ENCODE data around the gene MTMR3. TPM values are rescaled to one million over a fixed set of nuclear protein-coding genes. Genes with fewer than 3 reads are reported as not detected.

Gene MTMR3
- total RNA-seq, 4 donors from 2014 or later: 34.9 to 45.9 (median 41.9) TPM

DNA sequence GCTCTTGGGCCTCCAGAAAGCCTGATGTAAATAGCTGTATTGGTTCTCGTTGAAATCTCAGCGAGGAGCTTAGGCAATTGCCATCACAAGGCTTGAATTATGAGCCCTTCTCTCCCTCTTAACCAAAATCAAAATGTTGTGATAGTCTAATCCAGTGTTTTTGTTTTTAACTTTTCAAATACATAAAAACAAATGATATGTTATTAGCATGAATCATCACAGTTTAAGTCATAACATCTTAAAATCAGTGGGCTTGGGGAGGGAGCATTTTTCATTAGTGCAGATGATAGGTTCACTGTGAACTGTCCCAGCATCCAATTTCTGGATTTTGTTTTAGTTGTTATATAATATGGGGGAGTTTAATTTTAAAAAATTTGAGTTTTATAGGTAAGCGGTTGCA is 148.4 kb downstream of the MTMR3 start:
- Histone ChIP-seq H3K36me3 (peaks cover 0 to 28% of the 10 kb centered on the region in 2 donors), H3K4me3 (no peak overlapping the region), H3K4me1 (no peaks in the 10 kb centered on the region), H3K27ac (no peak overlapping the region), H3K27me3 (no peaks in the 10 kb centered on the region), H3K9me3 (no peaks in the 10 kb centered on the region)
- TF ChIP-seq CTCF (IDR thresholded peaks at IDR 0.05) (no peak), POLR2A (IDR thresholded peaks at IDR 0.05) (no peak), POLR2AphosphoS5 (IDR thresholded peaks at IDR 0.05) (no peak), EP300 (IDR thresholded peaks at IDR 0.05) (no peak)
- no peak for ATAC-seq
- 89 to 94% methylated on average over 3 of the region's 3 CpGs for WGBS, 2 donors (ENCODE audit: low coverage in 1 of 2)

DNA sequence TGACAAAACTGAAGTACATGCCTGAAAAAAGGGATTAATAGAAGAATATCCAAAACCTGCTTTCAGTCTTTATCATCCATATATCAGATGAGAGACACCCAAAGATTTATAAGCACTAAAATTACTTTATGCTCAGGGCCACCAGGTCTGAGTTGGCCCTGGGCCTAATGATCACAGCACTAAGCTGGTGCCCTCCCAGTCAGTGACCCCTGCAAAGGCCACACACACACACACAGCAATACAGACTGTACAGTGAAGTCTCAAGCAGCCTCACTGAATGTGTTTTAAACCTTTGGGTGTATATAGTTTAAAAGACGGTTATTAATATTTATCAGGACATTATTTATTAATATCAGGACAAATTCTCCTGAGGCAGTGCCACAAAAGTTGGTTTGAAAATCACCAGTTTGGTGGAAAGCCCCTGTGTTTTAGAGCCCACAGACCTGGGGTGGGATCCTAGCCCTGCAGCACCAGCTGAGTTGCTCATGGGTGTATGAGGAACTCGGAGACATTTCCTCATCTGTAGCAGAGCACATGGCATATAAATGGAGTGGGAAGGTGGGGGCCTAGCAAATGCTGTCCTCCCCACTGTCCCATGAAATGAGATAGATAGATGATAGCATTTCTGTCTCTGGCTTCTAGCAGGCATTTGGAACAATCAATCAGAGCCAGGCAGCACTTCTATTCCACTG is 148.9 kb downstream of the MTMR3 start:
- no peak overlapping the region for H3K27ac ChIP-seq
- no peaks in the 10 kb centered on the region for H3K4me1 ChIP-seq
- H3K9me3 ChIP-seq: no peaks in the 10 kb centered on the region
- no peak for TF ChIP-seq CTCF (IDR thresholded peaks at IDR 0.05)
- no peak for TF ChIP-seq EP300 (IDR thresholded peaks at IDR 0.05)
- no peak for TF ChIP-seq POLR2AphosphoS5 (IDR thresholded peaks at IDR 0.05)
- TF ChIP-seq POLR2A (IDR thresholded peaks at IDR 0.05): no peak
- no peak for ATAC-seq
- WGBS, 2 donors (ENCODE audit: low coverage in 1 of 2): 56 to 65% methylated on average over 2 of the region's 2 CpGs
- no peaks in the 10 kb centered on the region for H3K27me3 ChIP-seq
- peaks cover 0 to 22% of the 10 kb centered on the region in 2 donors for H3K36me3 ChIP-seq
- no peak overlapping the region for H3K4me3 ChIP-seq

DNA sequence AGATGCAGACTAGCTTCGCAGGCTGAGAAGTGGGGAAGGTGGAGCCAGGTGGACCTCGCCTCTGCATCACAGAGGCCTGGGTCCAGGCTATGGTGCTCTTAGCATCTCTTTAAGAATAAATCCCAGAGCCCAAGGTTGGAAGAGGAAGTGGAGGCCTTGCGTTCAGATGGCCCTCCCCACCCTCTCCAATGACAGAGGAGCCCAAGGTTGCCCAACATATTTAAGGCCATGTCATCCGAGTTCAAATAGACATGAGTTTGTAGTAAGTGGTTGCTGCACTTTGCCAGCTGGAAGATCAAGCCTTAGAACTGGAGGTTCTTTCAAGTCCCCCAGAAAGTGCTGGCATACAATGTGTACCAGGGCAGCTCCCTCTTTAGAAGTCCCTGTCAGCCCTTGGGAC is 150.2 kb downstream of the MTMR3 start:
- TF ChIP-seq POLR2AphosphoS5 (IDR thresholded peaks at IDR 0.05) (no peak), EP300 (IDR thresholded peaks at IDR 0.05) (no peak), CTCF (IDR thresholded peaks at IDR 0.05) (no peak), POLR2A (IDR thresholded peaks at IDR 0.05) (no peak)
- WGBS, 2 donors (ENCODE audit: low coverage in 1 of 2): 83 to 100% methylated on average over 2 of the region's 4 CpGs
- Histone ChIP-seq H3K4me1 (no peaks in the 10 kb centered on the region), H3K36me3 (peaks cover 0 to 10% of the 10 kb centered on the region in 2 donors), H3K27me3 (no peaks in the 10 kb centered on the region), H3K27ac (no peak overlapping the region), H3K9me3 (no peaks in the 10 kb centered on the region), H3K4me3 (no peak overlapping the region)
- ATAC-seq: no peak

GRCh38 chr22:30033901-30034300 is 150.9 kb downstream of the MTMR3 start:
- Histone ChIP-seq H3K27ac (no peak overlapping the region), H3K4me3 (no peak overlapping the region), H3K36me3 (peaks cover 0 to 2% of the 10 kb centered on the region in 2 donors), H3K9me3 (no peaks in the 10 kb centered on the region), H3K27me3 (no peaks in the 10 kb centered on the region), H3K4me1 (no peaks in the 10 kb centered on the region)
- 20% methylated on average over 1 of the region's 5 CpGs; no CpG with 5 or more reads in 1 of the 2 donors for WGBS, 2 donors (ENCODE audit: low coverage in 1 of 2)
- TF ChIP-seq CTCF (IDR thresholded peaks at IDR 0.05): no peak
- no peak for TF ChIP-seq EP300 (IDR thresholded peaks at IDR 0.05)
- TF ChIP-seq POLR2A (IDR thresholded peaks at IDR 0.05): no peak
- no peak for TF ChIP-seq POLR2AphosphoS5 (IDR thresholded peaks at IDR 0.05)
- ATAC-seq: no peak

- Histone ChIP-seq H3K27ac (no peak overlapping the region), H3K9me3 (no peaks in the 10 kb centered on the region), H3K4me1 (no peaks in the 10 kb centered on the region), H3K36me3 (no peaks in the 10 kb centered on the region), H3K4me3 (no peak overlapping the region), H3K27me3 (no peaks in the 10 kb centered on the region)
- ATAC-seq: no peak
- WGBS, 2 donors (ENCODE audit: low coverage in 1 of 2): 82 to 84% methylated on average over 2 of the region's 2 CpGs
- no peak for TF ChIP-seq EP300 (IDR thresholded peaks at IDR 0.05)
- no peak for TF ChIP-seq POLR2A (IDR thresholded peaks at IDR 0.05)
- no peak for TF ChIP-seq CTCF (IDR thresholded peaks at IDR 0.05)
- no peak for TF ChIP-seq POLR2AphosphoS5 (IDR thresholded peaks at IDR 0.05)
These were observed 153.7 kb downstream of the MTMR3 start for GRCh38 chr22:30036656-30037055.

All from gastroesophageal sphincter (tissue), 4 donors.